NCI-H1694 (cell line): ENCODE measurements around the gene UNC13C.

Experiments
- DNase-seq: peaks from one replicate; lab custom pipeline; 2025; lab: John Stamatoyannopoulos, UW

The UNC13C gene

GRCh38 chr15:54567408-54568035, 589.3 kb downstream of the UNC13C start:
- no peak for DNase-seq

GRCh38 chr15:54568381-54568780, 590.1 kb downstream of the UNC13C start:
- no peak for DNase-seq

GRCh38 chr15:54571576-54571975, 593.3 kb downstream of the UNC13C start:
- DNase-seq, result no peak

GRCh38 chr15:54575586-54575985, 597.3 kb downstream of the UNC13C start:
- no peak for DNase-seq

- no peak for DNase-seq
These were observed 598.2 kb downstream of the UNC13C start for GRCh38 chr15:54576298-54576935.

- DNase-seq, result no peak
These were observed 599.4 kb downstream of the UNC13C start for GRCh38 chr15:54577476-54578250.

- DNase-seq, result no peak
These were observed 601.6 kb downstream of the UNC13C start for GRCh38 chr15:54579855-54580254.

- DNase-seq, result no peak
These were observed 602.4 kb downstream of the UNC13C start for GRCh38 chr15:54580643-54581042.

- no peak for DNase-seq
These were observed 604.8 kb downstream of the UNC13C start for GRCh38 chr15:54582863-54583643.

GRCh38 chr15:54585063-54585462, 606.8 kb downstream of the UNC13C start:
- DNase-seq, result no peak

- no peak for DNase-seq
These were observed 615.9 kb downstream of the UNC13C start for GRCh38 chr15:54594115-54594514.

GRCh38 chr15:54599386-54599785, 621.1 kb downstream of the UNC13C start:
- DNase-seq, result no peak

GRCh38 chr15:54605043-54605442, 626.8 kb downstream of the UNC13C start:
- DNase-seq, result no peak

- no peak for DNase-seq
These were observed 627.3 kb downstream of the UNC13C start for GRCh38 chr15:54605556-54605955.

GRCh38 chr15:54608876-54609835, 630.9 kb downstream of the UNC13C start:
- no peak for DNase-seq

- no peak for DNase-seq
These were observed 639.9 kb downstream of the UNC13C start for GRCh38 chr15:54618120-54618519.

GRCh38 chr15:54619180-54619579, 640.9 kb downstream of the UNC13C start:
- DNase-seq, result no peak

- no peak for DNase-seq
These were observed 642.7 kb downstream of the UNC13C start for GRCh38 chr15:54620916-54621315.

GRCh38 chr15:54636147-54636546, 657.9 kb downstream of the UNC13C start:
- DNase-seq, result no peak

GRCh38 chr15:54638666-54639065, 660.4 kb downstream of the UNC13C start:
- no peak for DNase-seq

- no peak for DNase-seq
These were observed 662.6 kb downstream of the UNC13C start for GRCh38 chr15:54640873-54641272.
